H1 (cell line): ENCODE results near the gene AP5S1. TPM values are rescaled to one million over a fixed set of nuclear protein-coding genes. Genes with fewer than 3 reads are reported as not detected.

Experiments used
- CTCF ChIA-PET: fragments of 300-600 bp; sonication (Branson Sonifier 250); formaldehyde crosslinking; loops from one replicate; lab custom pipeline; 2021; ENCODE audit not compliant: partially characterized antibody; lab: Charles Lee
- POLR2A ChIA-PET: fragments of 300-600 bp; sonication (Branson Sonifier 250); formaldehyde crosslinking; loops from one replicate; lab custom pipeline; 2021; ENCODE audit warnings: inconsistent platforms; ENCODE audit not compliant: partially characterized antibody; lab: Charles Lee
- DNase-seq, 2 experiments: peaks; one replicate each; pipeline versions ENCODE4 v3.0.0 to v3.0.0-alpha.2; 2010 to 2022; ENCODE audit warnings: low spot score in 2 of 2, low read depth in 1 of 2, mixed read lengths in 1 of 2
- FAIRE-seq: peaks from 2 replicates; lab custom pipeline; 2011; peaks lifted over from hg19 to GRCh38; lab: Jason Lieb, UNC
- H2AFZ ChIP-seq: 2 replicates; pipeline ENCODE4 v1.8.1; 2012; ENCODE audit warnings: low read length, inconsistent platforms
- H2AK5ac ChIP-seq: 2 replicates; pipeline ENCODE4 v1.6.1; 2013; ENCODE audit warnings: low read depth, low read length
- H2BK120ac ChIP-seq: replicated peaks from 2 replicates; pipeline ENCODE3; 2013; ENCODE audit warnings: low read depth, low read length, inconsistent platforms
- H2BK12ac ChIP-seq: 2 replicates; pipeline ENCODE4 v1.6.1; 2013; ENCODE audit warnings: low read depth, low read length
- H2BK15ac ChIP-seq: 2 replicates; pipeline ENCODE4 v1.6.1; 2013; ENCODE audit warnings: low read length
- H2BK20ac ChIP-seq: 2 replicates; pipeline ENCODE4 v1.6.1; 2013; ENCODE audit warnings: low read length
- H2BK5ac ChIP-seq: 2 replicates; pipeline ENCODE4 v1.6.1; 2013; ENCODE audit warnings: low read depth, low read length
- H3K14ac ChIP-seq: 2 replicates; pipeline ENCODE4 v1.6.1; 2013; ENCODE audit warnings: inconsistent platforms; ENCODE audit not compliant: insufficient read length
- H3K18ac ChIP-seq: 2 replicates; pipeline ENCODE4 v1.6.1; 2013; ENCODE audit warnings: low read length; ENCODE audit errors: extremely low read depth
- H3K23ac ChIP-seq: 2 replicates; pipeline ENCODE4 v1.6.1; 2013; ENCODE audit warnings: inconsistent platforms; ENCODE audit not compliant: insufficient read length
- H3K23me2 ChIP-seq: 2 replicates; pipeline ENCODE4 v1.6.1; 2013; ENCODE audit warnings: low read depth, low read length
- H3K27ac ChIP-seq: 2 replicates; pipeline ENCODE4 v1.6.1; 2011; ENCODE audit warnings: low read depth, low read length, inconsistent platforms
- H3K27me3 ChIP-seq, 4 experiments: replicated peaks in 1 of 4; 1 replicate in 1 of 4; 2 replicates in 3 of 4; pipeline versions ENCODE4 v1.6.1 to v1.8.1; 2011 to 2013; ENCODE audit warnings: low read length in 3 of 4, mild to moderate bottlenecking in 3 of 4, inconsistent platforms in 2 of 4, mixed read lengths in 2 of 4, moderate library complexity in 1 of 4; ENCODE audit not compliant: control insufficient read depth in 3 of 4, insufficient read depth in 3 of 4; ENCODE audit errors: extremely low read depth in 1 of 4
- H3K36me3 ChIP-seq, 4 experiments: 2 replicates each; pipeline versions ENCODE4 v1.6.1 to v1.8.1; 2011 to 2013; ENCODE audit warnings: mild to moderate bottlenecking in 4 of 4, low read length in 3 of 4, moderate library complexity in 2 of 4, control low read depth in 1 of 4, inconsistent platforms in 1 of 4; ENCODE audit not compliant: insufficient read depth in 4 of 4, control insufficient read depth in 2 of 4
- H3K4ac ChIP-seq: replicated peaks from 2 replicates; pipeline ENCODE3; 2013; ENCODE audit warnings: low read length, low read depth, mixed read lengths, inconsistent platforms; ENCODE audit not compliant: insufficient read length
- H3K4me1 ChIP-seq, 4 experiments: replicated peaks in 1 of 4; 1 replicate in 1 of 4; 2 replicates in 3 of 4; pipeline versions ENCODE4 v1.6.1 to v1.8.1; 2011 to 2013; ENCODE audit warnings: low read length in 3 of 4, inconsistent platforms in 2 of 4, mixed read lengths in 1 of 4; ENCODE audit not compliant: insufficient read depth in 4 of 4, control insufficient read depth in 3 of 4
- H3K4me2 ChIP-seq, 2 experiments: 2 replicates each; pipeline versions ENCODE4 v1.6.1 to v1.8.1; 2011 to 2013; ENCODE audit warnings: low read depth in 2 of 2, low read length in 2 of 2, control low read depth in 1 of 2, inconsistent platforms in 1 of 2, mild to moderate bottlenecking in 1 of 2; ENCODE audit not compliant: insufficient read depth in 1 of 2
- H3K4me3 ChIP-seq, 4 experiments: fragments of 200-600, 300-600 bp in 1 of 4; sonication (generic), shearing (Covaris generic), sonication (Bioruptor Twin) in 1 of 4; 2 replicates each; pipeline versions ENCODE4 v1.5.1 to v1.8.1; 2011 to 2016; ENCODE audit warnings: low read length in 4 of 4, low read depth in 3 of 4, control low read depth in 2 of 4, inconsistent platforms in 2 of 4, mild to moderate bottlenecking in 2 of 4, mixed read lengths in 1 of 4, moderate library complexity in 1 of 4; ENCODE audit not compliant: insufficient read depth in 2 of 4; ENCODE audit errors: extremely low read depth in 1 of 4
- H3K56ac ChIP-seq: replicated peaks from 2 replicates; pipeline ENCODE3; 2013; ENCODE audit warnings: low read depth, mild to moderate bottlenecking, mixed read lengths, low read length, inconsistent platforms; ENCODE audit not compliant: insufficient read length
- H3K79me1 ChIP-seq: 2 replicates; pipeline ENCODE4 v1.6.1; 2013; ENCODE audit warnings: low read depth, low read length, control low read depth
- H3K79me2 ChIP-seq, 2 experiments: 2 replicates each; pipeline versions ENCODE4 v1.6.1 to v1.8.1; 2012 to 2013; ENCODE audit warnings: low read length in 2 of 2, mild to moderate bottlenecking in 2 of 2, inconsistent platforms in 1 of 2; ENCODE audit not compliant: insufficient read depth in 2 of 2, control insufficient read depth in 1 of 2
- H3K9ac ChIP-seq, 4 experiments: replicated peaks in 1 of 4; 1 replicate in 1 of 4; 2 replicates in 3 of 4; pipeline versions ENCODE4 v1.6.1 to v1.8.1; 2011 to 2013; ENCODE audit warnings: low read depth in 3 of 4, low read length in 3 of 4, control low read depth in 2 of 4, mild to moderate bottlenecking in 2 of 4, moderate library complexity in 2 of 4, inconsistent platforms in 1 of 4; ENCODE audit errors: extremely low read depth in 1 of 4
- H3K9me3 ChIP-seq, 2 experiments: 2 replicates each; pipeline versions ENCODE4 v1.6.1 to v1.8.1; 2012 to 2013; ENCODE audit warnings: mild to moderate bottlenecking in 2 of 2, moderate library complexity in 2 of 2, control low read depth in 1 of 2, inconsistent platforms in 1 of 2, low read depth in 1 of 2, low read length in 1 of 2, mixed read lengths in 1 of 2; ENCODE audit not compliant: insufficient read depth in 2 of 2
- H4K20me1 ChIP-seq, 2 experiments: replicated peaks in 1 of 2; 2 replicates each; pipeline versions ENCODE3 to v1.8.1; 2011 to 2013; ENCODE audit warnings: inconsistent platforms in 2 of 2, low read length in 2 of 2, mild to moderate bottlenecking in 1 of 2; ENCODE audit not compliant: insufficient read depth in 2 of 2, control insufficient read depth in 1 of 2
- H4K5ac ChIP-seq: 2 replicates; pipeline ENCODE4 v1.6.1; 2013; ENCODE audit warnings: low read length, low read depth, mixed read lengths, inconsistent platforms; ENCODE audit not compliant: insufficient read length
- H4K8ac ChIP-seq: 2 replicates; pipeline ENCODE4 v1.8.0; 2013; ENCODE audit warnings: mild to moderate bottlenecking, moderate library complexity, low read length, inconsistent platforms; ENCODE audit not compliant: insufficient read depth; ENCODE audit errors: extremely low read depth
- H4K91ac ChIP-seq: replicated peaks from 2 replicates; pipeline ENCODE3; 2013; ENCODE audit warnings: low read length, mixed read lengths, inconsistent platforms; ENCODE audit not compliant: insufficient read length
- WGBS, 2 experiments: shearing (Covaris generic) in 1 of 2; methylation state at CpG; one replicate each; pipeline versions ENCODE4 v1.1.6 to v1.1.7; 2013 to 2015; ENCODE audit warnings: low lambda C conversion rate in 2 of 2, mixed read lengths in 2 of 2, inconsistent platforms in 1 of 2, low coverage in 1 of 2, missing lambda C conversion rate in 1 of 2; ENCODE audit not compliant: insufficient replicate concordance in 2 of 2, insufficient coverage in 1 of 2, insufficient read length in 1 of 2; ENCODE audit errors: extremely low coverage in 1 of 2, missing lambda C conversion rate in 1 of 2; 5-methylcytosine and 5-hydroxymethylcytosine counted together
- polyA plus RNA-seq, 7 experiments: library from polyadenylated mRNA; depleted of rRNA in 3 of 7; stranded (reverse) in 5 of 7; unstranded in 2 of 7; fragments of >200 nt in 5 of 7; fragments of 200-250 nt in 2 of 7; gene quantifications; 1 replicate in 5 of 7; 2 replicates in 1 of 7; 4 replicates in 1 of 7; pipeline versions ENCODE4 v1.2.1 to v1.2.3, GENCODE V29; 2011 to 2013; ENCODE audit warnings: missing spikeins in 2 of 7, mixed read lengths in 2 of 7
- total RNA-seq: library from RNA; stranded (reverse); fragmentation: NEBNext Ultra II Directional; extraction: Animal tissue kit (Norgen Biotek cat#: 25700); gene quantifications from 2 replicates; pipeline ENCODE4 v1.2.1, GENCODE V29; 2021

Gene AP5S1
- total and polyA plus RNA-seq, 2 of the 8 experiments (the other 6 are each of a cell fraction or from before 2014, with no cell fraction given), result 3.3 to 3.7 TPM

DNA sequence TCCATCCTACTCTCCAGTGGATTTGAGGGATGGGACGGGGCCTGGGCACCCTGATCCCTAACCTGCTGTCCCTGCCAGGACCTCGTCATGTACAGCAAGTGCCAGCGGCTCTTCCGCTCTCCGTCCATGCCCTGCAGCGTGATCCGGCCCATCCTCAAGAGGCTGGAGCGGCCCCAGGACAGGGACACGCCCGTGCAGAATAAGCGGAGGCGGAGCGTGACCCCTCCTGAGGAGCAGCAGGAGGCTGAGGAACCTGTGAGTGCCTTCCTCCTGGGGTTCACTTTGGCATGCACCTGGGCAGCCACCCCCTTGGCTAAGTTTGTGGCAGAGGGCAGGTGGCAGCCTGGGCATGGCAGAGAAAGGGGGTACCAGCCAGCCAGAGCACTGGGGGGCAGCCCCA is 18.5 kb upstream of the AP5S1 start:
- H2BK20ac ChIP-seq, result no peak overlapping the region
- peaks cover 3% of the 10 kb centered on the region in 2 experiments for H4K20me1 ChIP-seq
- no peak overlapping the region for H3K18ac ChIP-seq
- no peak overlapping the region for H4K8ac ChIP-seq
- CTCF ChIA-PET, result interaction anchor here (0.9 to 3.7 kb wide), 2 partner anchors 15 to 220 kb away, joined by 3 to 29 read pairs; partner anchors contain the start of gene CENPB
- H3K4me2 ChIP-seq, result no peak overlapping the region
- no peak overlapping the region for H2BK120ac ChIP-seq
- H3K79me1 ChIP-seq, result no peaks in the 10 kb centered on the region; the same call in 1 of the 2 replicates
- no peak overlapping the region for H2AFZ ChIP-seq
- POLR2A ChIA-PET, result interaction anchor here (1.1 kb wide), 1 partner anchor 21 kb away, joined by 3 read pairs; no protein-coding TSS in a partner anchor
- no peaks in the 10 kb centered on the region; a peak in 1 of 4 replicates for H3K79me2 ChIP-seq
- H2BK5ac ChIP-seq, result no peak overlapping the region
- no peaks in the 10 kb centered on the region for H3K27me3 ChIP-seq
- peaks cover 6 to 32% (median 27%) of the 10 kb centered on the region in 4 experiments for H3K4me1 ChIP-seq
- H3K23me2 ChIP-seq, result peaks cover 4% of the 10 kb centered on the region; the same call in 1 of the 2 replicates
- no peak overlapping the region for H2BK12ac ChIP-seq
- DNase-seq (no peak), FAIRE-seq (no peak)
- H3K4ac ChIP-seq, result no peak overlapping the region
- H3K9ac ChIP-seq, result no peak overlapping the region
- 95% methylated on average over 13 of the region's 13 CpGs; no CpG with 5 or more reads in 1 of the 2 experiments for WGBS, 2 experiments
- H3K23ac ChIP-seq, result no peak overlapping the region
- H3K4me3 ChIP-seq, result no peak overlapping the region
- no peak overlapping the region for H2BK15ac ChIP-seq
- H4K91ac ChIP-seq, result no peak overlapping the region
- H4K5ac ChIP-seq, result no peak overlapping the region
- H2AK5ac ChIP-seq, result no peak overlapping the region
- no peak overlapping the region for H3K14ac ChIP-seq
- no peak overlapping the region for H3K56ac ChIP-seq
- no peaks in the 10 kb centered on the region for H3K9me3 ChIP-seq
- H3K27ac ChIP-seq, result no peak overlapping the region
- peaks cover 4 to 35% (median 30%) of the 10 kb centered on the region in 4 experiments for H3K36me3 ChIP-seq
